GM23248 (cell line): ENCODE results near the gene TMEM150B.

Experiments used
- EZH2 ChIP-seq: fragments of 200-600 bp; sonication (generic); IDR thresholded peaks from 2 replicates; pipeline ENCODE4 v1.6.1; 2018; ENCODE audit warnings: antibody characterized with exemption, mild to moderate bottlenecking; ENCODE audit not compliant: insufficient read depth, poor library complexity, severe bottlenecking
- EZH2phosphoT487 ChIP-seq: fragments of 200-600 bp; sonication (generic); IDR thresholded peaks from 2 replicates; pipeline ENCODE4 v1.6.1; 2018; ENCODE audit warnings: antibody characterized with exemption, moderate library complexity, mild to moderate bottlenecking, low read depth; ENCODE audit not compliant: insufficient read depth

DNA sequence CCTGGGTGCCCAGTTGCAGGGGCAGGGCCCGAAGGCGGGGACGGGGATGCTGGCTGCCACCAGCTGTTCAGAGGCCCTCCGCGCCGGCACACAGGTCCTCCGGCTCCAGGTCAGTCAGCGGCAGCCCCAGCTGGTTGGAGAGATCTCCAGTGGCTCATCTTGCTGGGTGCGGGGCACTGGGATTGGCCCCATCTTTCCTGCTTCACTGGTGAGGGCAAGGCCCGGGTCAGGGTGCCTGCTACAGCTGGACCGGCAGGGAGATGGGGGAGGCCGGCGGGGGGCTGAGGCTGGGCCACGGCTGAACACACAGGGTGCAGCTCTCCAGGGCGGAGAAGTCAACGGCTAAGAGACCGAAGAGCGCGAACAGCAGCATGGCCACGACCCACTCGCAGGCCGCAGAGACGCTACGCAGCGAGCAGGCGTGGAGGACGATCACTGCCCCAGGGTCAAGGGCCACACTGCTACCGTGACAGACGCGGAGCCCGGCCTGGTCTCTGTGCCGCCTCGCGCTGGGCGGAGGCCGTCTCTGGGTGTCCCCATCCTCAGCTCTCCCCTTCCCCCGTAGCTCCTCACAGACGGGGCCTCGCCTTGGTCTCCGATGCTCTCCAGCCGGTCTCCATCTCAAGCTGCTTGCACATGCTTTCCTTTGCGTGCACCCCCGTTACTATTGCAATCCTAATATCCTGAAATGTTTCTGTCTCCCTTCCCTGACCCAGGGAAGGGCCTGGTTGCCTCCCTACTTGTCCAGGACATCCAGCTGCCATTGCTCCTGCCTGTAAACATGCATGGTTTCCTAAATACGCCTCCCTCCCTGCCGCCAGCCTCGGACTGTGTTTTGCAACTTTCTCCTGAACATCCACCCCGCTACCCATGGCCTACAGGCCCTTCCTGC, 12.3 kb downstream of the TMEM150B start:
- TF ChIP-seq EZH2 = no peak
- TF ChIP-seq EZH2phosphoT487 = no peak
